ENCODE results near the gene AGBL3. TPM values are rescaled to one million over a fixed set of nuclear protein-coding genes. Genes with fewer than 3 reads are reported as not detected.
A peak's percentile ranks its signal among the peaks of the same experiment; 100 is the strongest.

Gene AGBL3
- total and polyA plus RNA-seq, 9 donors: 2.1 to 5.1 (median 2.7) TPM

DNA sequence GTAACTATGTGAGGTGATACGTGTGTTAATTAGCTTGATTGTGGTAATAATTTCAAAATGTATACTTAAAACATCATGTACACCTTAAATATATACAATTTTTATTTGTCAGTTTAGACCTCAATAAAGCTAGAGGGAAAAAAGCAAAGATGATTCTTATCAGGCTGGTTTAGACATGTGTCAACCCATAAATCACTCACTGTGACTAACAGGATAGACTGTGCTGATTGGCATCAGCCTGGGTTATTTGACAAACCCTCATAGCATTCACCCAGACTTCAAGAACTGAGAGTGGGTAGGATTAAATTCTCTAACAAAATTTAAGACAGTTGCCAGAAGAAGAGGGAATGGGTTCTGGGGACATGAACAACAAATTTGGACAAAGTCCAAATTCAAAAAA, 87.8 kb downstream of the AGBL3 start:
- Histone ChIP-seq H3K4me1 (ENCODE audit: control insufficient read depth, insufficient read depth, low read length) (no peaks in the 10 kb centered on the region), H3K9me3 (replicated peaks; ENCODE audit: control insufficient read depth, low read depth, low read length) (no peaks in the 10 kb centered on the region), H3K36me3 (ENCODE audit: control insufficient read depth, insufficient read depth, low read length) (no peaks in the 10 kb centered on the region), H3K4me3 (ENCODE audit: low read length) (no peak overlapping the region), H3K27me3 (ENCODE audit: control insufficient read depth, insufficient read depth, low read length) (no peaks in the 10 kb centered on the region), H3K27ac (ENCODE audit: low read length) (no peak overlapping the region)
- no peak for DNase-seq
- no CpG with 5 or more reads among the region's 1 CpG for WGBS (ENCODE audit: insufficient coverage)

DNA sequence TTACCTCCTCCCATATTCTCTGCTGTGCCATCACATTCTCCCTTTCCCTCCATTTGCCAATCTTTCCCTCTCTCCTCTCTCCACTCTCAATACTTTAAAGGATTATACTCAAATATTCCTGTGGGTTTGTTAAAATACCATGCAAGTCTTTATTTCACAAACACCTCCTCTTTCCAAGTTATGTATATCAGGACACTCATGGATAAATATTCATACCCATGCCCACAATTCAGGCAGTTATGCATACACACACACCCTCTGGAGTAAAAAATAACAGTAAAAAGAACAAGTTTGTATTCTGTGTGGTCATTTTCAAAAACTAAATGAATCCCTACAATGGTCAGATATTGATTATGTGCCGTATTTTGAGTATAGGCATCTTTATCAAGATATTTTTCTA, 88.2 kb downstream of the AGBL3 start:
- Histone ChIP-seq H3K27me3 (ENCODE audit: control insufficient read depth, insufficient read depth, low read length) (no peaks in the 10 kb centered on the region), H3K36me3 (ENCODE audit: control insufficient read depth, insufficient read depth, low read length) (no peaks in the 10 kb centered on the region), H3K4me3 (ENCODE audit: low read length) (no peak overlapping the region), H3K9me3 (replicated peaks; ENCODE audit: control insufficient read depth, low read depth, low read length) (no peaks in the 10 kb centered on the region), H3K27ac (ENCODE audit: low read length) (no peak overlapping the region), H3K4me1 (ENCODE audit: control insufficient read depth, insufficient read depth, low read length) (no peaks in the 10 kb centered on the region)
- WGBS (ENCODE audit: insufficient coverage): no CpG with 5 or more reads among the region's 1 CpG
- DNase-seq: no peak

DNA sequence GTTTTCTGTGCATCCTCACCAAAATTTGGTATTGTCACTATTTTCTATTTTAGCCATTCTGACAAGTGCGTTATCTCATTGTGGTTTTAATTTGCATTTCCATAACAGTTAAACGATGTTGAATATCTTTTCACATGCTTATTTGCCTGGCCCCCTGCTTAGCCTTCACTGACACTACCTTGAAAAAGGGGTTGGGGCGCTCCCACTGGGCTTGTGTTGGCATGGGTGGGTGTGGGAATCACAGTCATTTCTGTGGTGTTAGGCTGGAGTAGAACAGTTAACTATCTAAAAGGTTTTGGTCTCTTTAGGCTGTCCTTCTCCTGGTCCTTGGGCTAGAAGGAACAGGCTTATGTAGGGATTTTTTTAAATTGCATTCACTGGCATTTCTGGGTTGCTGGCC, 89.4 kb downstream of the AGBL3 start:
- WGBS (ENCODE audit: insufficient coverage): 71% methylated on average over 1 of the region's 3 CpGs
- Histone ChIP-seq H3K4me1 (ENCODE audit: control insufficient read depth, insufficient read depth, low read length) (no peaks in the 10 kb centered on the region), H3K4me3 (ENCODE audit: low read length) (no peak overlapping the region), H3K27me3 (ENCODE audit: control insufficient read depth, insufficient read depth, low read length) (no peaks in the 10 kb centered on the region), H3K36me3 (ENCODE audit: control insufficient read depth, insufficient read depth, low read length) (no peaks in the 10 kb centered on the region), H3K27ac (ENCODE audit: low read length) (no peak overlapping the region), H3K9me3 (replicated peaks; ENCODE audit: control insufficient read depth, low read depth, low read length) (no peaks in the 10 kb centered on the region)
- no peak for DNase-seq

DNA sequence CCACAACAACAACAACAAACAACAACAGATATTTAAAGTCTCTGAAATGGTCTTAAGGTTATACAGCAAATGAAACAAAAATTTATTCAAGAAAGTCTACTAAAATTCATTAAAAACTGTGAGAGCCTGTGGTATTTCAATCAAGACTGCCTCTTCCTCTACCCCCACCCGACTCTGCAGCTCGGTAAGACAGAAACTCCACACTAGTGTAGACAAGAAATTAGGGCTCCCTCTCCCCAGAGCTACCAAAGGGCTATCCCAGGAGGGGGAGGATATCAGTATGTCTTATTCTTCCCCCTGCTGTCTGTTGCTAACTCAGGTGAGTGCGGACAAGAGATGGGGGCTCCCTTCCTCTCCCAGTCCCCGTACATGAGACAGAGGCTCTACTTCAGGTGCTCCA, 90.6 kb downstream of the AGBL3 start:
- WGBS (ENCODE audit: insufficient coverage): no CpG with 5 or more reads among the region's 4 CpGs

DNA sequence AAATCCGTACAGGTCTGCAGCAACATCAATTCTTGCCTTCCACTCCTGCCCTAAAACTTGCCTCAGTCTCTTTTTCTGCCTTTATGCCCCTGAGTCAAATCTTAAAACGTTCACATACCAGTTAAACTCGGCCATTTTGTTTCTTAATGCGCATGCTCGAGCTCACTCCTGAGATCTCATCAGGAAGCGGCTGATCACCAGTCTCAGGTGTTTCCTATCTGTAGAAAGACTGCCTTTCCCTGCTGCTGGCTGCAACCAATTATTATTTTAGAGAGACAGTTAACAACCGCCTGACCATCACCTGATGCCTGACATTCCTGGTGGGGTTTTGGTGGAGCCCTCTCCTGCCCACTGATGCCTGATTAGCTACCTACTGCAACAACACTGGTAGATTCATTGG, 91.3 kb downstream of the AGBL3 start:
- Histone ChIP-seq H3K27me3 (ENCODE audit: control insufficient read depth, insufficient read depth, low read length) (no peaks in the 10 kb centered on the region), H3K9me3 (replicated peaks; ENCODE audit: control insufficient read depth, low read depth, low read length) (no peaks in the 10 kb centered on the region), H3K36me3 (ENCODE audit: control insufficient read depth, insufficient read depth, low read length) (no peaks in the 10 kb centered on the region), H3K4me1 (ENCODE audit: control insufficient read depth, insufficient read depth, low read length) (no peaks in the 10 kb centered on the region), H3K4me3 (ENCODE audit: low read length) (no peak overlapping the region), H3K27ac (ENCODE audit: low read length) (no peak overlapping the region)
- 65% methylated on average over 6 of the region's 7 CpGs for WGBS (ENCODE audit: insufficient coverage)
- DNase-seq: no peak

More for the DNA sequence above, 90.6 kb downstream of the AGBL3 start:
- no peaks in the 10 kb centered on the region for H3K27me3 ChIP-seq (ENCODE audit: control insufficient read depth, insufficient read depth, low read length)
- no peaks in the 10 kb centered on the region for H3K9me3 ChIP-seq (replicated peaks; ENCODE audit: control insufficient read depth, low read depth, low read length)
- H3K4me3 ChIP-seq (ENCODE audit: low read length): no peak overlapping the region
- H3K27ac ChIP-seq (ENCODE audit: low read length): no peak overlapping the region
- no peaks in the 10 kb centered on the region for H3K36me3 ChIP-seq (ENCODE audit: control insufficient read depth, insufficient read depth, low read length)
- DNase-seq: no peak
- no peaks in the 10 kb centered on the region for H3K4me1 ChIP-seq (ENCODE audit: control insufficient read depth, insufficient read depth, low read length)

DNA sequence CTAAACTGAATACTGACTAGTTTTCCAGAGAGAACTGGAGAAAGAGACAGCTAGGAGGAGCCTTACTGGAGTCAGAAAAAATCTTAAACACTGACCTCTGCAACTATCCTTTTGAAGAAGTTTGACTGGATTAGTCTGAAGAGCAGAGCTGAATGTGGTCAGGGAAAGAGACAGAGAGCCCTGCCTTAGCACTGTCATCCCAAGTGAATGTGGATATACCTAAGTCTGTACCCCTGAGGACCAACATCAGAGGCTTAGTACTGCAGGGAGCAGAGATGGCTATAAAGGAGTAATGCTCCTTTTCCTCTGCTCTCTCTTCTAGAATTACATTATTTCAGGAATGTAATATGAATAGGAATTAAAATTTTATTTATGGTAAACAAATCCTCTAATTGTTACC, 91.7 kb downstream of the AGBL3 start:
- H3K27me3 ChIP-seq (ENCODE audit: control insufficient read depth, insufficient read depth, low read length): no peaks in the 10 kb centered on the region
- no peak overlapping the region for H3K4me3 ChIP-seq (ENCODE audit: low read length)
- no peaks in the 10 kb centered on the region for H3K9me3 ChIP-seq (replicated peaks; ENCODE audit: control insufficient read depth, low read depth, low read length)
- H3K4me1 ChIP-seq (ENCODE audit: control insufficient read depth, insufficient read depth, low read length): no peaks in the 10 kb centered on the region
- no peak for DNase-seq
- H3K27ac ChIP-seq (ENCODE audit: low read length): no peak overlapping the region
- H3K36me3 ChIP-seq (ENCODE audit: control insufficient read depth, insufficient read depth, low read length): no peaks in the 10 kb centered on the region

DNA sequence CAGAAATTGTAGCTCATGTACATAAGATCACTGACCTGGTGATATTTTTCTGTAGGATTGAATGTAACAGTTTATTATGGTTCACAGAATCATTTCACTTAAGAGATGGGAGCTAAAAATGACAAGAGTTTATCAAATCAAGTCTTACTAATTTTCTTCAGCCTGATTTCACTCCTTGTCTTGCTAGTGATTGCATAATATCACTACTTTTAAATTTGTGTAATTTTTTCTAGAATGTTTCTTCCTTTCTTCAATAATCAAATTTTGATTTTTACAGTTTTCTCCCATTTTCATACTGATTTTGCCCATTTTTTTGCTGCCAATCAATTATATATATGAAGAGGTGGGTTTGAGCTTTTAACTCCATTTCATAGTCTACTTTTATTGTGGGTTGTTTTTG, 92.8 kb downstream of the AGBL3 start:
- Histone ChIP-seq H3K9me3 (replicated peaks; ENCODE audit: control insufficient read depth, low read depth, low read length) (no peaks in the 10 kb centered on the region), H3K27ac (ENCODE audit: low read length) (no peak overlapping the region), H3K36me3 (ENCODE audit: control insufficient read depth, insufficient read depth, low read length) (no peaks in the 10 kb centered on the region), H3K4me3 (ENCODE audit: low read length) (no peak overlapping the region), H3K27me3 (ENCODE audit: control insufficient read depth, insufficient read depth, low read length) (no peaks in the 10 kb centered on the region), H3K4me1 (ENCODE audit: control insufficient read depth, insufficient read depth, low read length) (no peaks in the 10 kb centered on the region)
- no peak for DNase-seq

DNA sequence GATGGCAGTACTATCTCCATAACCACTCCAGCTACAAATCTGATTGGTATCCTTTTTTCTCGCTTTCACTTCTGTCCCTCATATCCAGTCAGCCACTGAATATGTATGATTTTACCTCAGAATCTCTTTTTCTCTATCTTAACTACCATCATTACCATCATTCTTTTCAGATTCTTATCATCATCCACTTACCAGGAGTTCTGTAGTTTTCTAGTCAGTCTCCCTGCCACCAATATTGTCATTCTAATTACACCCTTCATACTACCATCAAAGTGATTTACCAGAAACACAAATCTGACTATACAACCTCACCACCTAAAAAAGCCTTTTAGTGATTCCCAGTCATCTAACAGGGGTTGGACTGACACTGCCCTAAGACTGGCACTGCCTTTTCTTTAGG, 96.7 kb downstream of the AGBL3 start:
- Histone ChIP-seq H3K9me3 (replicated peaks; ENCODE audit: control insufficient read depth, low read depth, low read length) (no peaks in the 10 kb centered on the region), H3K4me1 (ENCODE audit: control insufficient read depth, insufficient read depth, low read length) (no peaks in the 10 kb centered on the region), H3K27ac (ENCODE audit: low read length) (no peak overlapping the region), H3K36me3 (ENCODE audit: control insufficient read depth, insufficient read depth, low read length) (no peaks in the 10 kb centered on the region), H3K27me3 (ENCODE audit: control insufficient read depth, insufficient read depth, low read length) (no peaks in the 10 kb centered on the region), H3K4me3 (ENCODE audit: low read length) (no peak overlapping the region)
- no peak for DNase-seq
- WGBS (ENCODE audit: insufficient coverage): 0% methylated on average over 1 of the region's 1 CpG

DNA sequence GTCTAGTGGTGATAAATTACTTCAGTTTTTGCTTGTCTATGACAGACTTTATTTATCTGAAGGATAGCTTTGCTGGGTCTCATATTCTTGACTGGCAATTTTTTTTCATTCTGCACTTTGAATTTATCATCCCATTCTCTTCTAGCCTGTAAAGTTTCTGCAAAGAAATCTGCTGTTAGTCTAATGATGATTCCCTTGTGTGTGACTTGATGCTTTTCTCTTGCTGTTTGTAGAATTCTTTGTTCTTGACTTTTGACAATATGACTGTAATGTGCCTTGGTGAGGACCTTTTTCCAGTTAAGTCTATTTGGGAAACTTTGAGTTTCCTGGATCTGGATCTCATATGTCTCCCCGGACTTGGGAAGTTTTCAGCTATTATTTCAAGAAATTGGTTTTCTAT, 102.3 kb downstream of the AGBL3 start:
- peaks cover 3% of the 10 kb centered on the region for H3K9me3 ChIP-seq (replicated peaks; ENCODE audit: control insufficient read depth, low read depth, low read length)
- no CpG with 5 or more reads among the region's 1 CpG for WGBS (ENCODE audit: insufficient coverage)
- no peak for DNase-seq
- no peak overlapping the region for H3K27ac ChIP-seq (ENCODE audit: low read length)
- no peaks in the 10 kb centered on the region for H3K27me3 ChIP-seq (ENCODE audit: control insufficient read depth, insufficient read depth, low read length)
- H3K4me3 ChIP-seq (ENCODE audit: low read length): no peak overlapping the region
- H3K36me3 ChIP-seq (ENCODE audit: control insufficient read depth, insufficient read depth, low read length): no peaks in the 10 kb centered on the region
- H3K4me1 ChIP-seq (ENCODE audit: control insufficient read depth, insufficient read depth, low read length): no peaks in the 10 kb centered on the region

DNA sequence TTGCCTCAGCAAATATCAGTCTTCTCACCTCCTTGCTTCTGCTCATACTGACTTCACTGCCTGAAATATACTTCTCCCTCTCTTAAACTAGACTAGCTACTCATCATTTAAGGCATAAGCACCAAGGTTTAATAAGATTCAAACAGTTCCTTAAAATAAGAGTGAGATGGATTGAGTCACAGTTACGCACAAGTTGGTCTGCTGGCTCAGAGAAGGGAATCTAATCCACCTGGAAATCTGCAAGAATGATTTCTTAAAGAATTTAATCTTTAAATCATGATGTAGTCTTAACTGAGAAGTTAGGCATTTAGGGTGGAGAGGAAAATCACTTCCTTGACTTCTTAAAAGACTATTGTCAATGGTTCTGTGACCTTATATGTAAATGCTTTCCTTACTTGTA, 105.4 kb downstream of the AGBL3 start:
- WGBS (ENCODE audit: insufficient coverage): no CpG with 5 or more reads among the region's 1 CpG
- H3K4me1 ChIP-seq (ENCODE audit: control insufficient read depth, insufficient read depth, low read length): no peaks in the 10 kb centered on the region
- no peak for DNase-seq

DNA sequence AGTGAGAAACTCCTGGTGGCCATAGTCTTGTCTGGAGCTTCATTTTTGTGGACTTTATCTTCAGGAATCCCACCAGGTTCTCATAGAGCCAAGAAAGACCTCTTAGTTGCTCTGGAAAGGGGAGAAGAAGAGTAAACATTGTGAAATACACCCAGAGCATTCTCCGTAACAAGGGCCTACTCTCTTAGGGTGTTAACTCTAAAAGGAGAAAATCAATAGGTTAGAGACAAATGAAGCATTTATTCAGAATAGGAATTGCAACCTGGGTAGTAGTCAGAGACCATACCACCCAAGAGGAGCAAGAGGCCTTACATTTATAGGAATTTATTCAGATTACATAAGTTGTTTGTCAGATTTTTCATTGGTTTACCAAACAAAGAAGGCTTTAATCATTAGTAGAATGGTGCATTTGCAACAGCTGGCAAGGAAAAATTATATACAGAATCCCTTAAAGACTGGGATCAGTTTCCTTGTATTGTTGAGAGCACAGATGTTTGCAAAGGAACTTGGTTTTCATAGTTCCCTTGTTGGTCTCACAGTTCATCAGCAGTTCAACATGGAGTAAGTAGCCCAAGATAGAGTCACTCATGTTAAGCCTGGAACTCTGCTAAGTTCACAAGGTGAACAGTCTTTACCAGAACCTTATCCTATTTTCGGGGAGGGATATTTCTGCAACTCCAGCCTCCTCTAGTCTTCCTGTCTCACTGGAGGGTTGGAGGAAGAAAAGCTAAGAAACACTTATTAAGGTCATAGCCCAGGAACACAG, 108.3 kb downstream of the AGBL3 start:
- H3K4me1 ChIP-seq (ENCODE audit: control insufficient read depth, insufficient read depth, low read length): no peaks in the 10 kb centered on the region
- no peaks in the 10 kb centered on the region for H3K9me3 ChIP-seq (replicated peaks; ENCODE audit: control insufficient read depth, low read depth, low read length)
- WGBS (ENCODE audit: insufficient coverage): no CpG with 5 or more reads among the region's 2 CpGs
- no peaks in the 10 kb centered on the region for H3K27me3 ChIP-seq (ENCODE audit: control insufficient read depth, insufficient read depth, low read length)
- H3K36me3 ChIP-seq (ENCODE audit: control insufficient read depth, insufficient read depth, low read length): no peaks in the 10 kb centered on the region
- no peak overlapping the region for H3K4me3 ChIP-seq (ENCODE audit: low read length)
- peak; percentile 5 for DNase-seq
- no peak overlapping the region for H3K27ac ChIP-seq (ENCODE audit: low read length)

More for the DNA sequence above, 105.4 kb downstream of the AGBL3 start:
- Histone ChIP-seq H3K27ac (ENCODE audit: low read length) (no peak overlapping the region), H3K9me3 (replicated peaks; ENCODE audit: control insufficient read depth, low read depth, low read length) (peaks cover 3% of the 10 kb centered on the region), H3K36me3 (ENCODE audit: control insufficient read depth, insufficient read depth, low read length) (no peaks in the 10 kb centered on the region), H3K27me3 (ENCODE audit: control insufficient read depth, insufficient read depth, low read length) (no peaks in the 10 kb centered on the region), H3K4me3 (ENCODE audit: low read length) (no peak overlapping the region)

Data from muscle of leg (tissue), 11 donors.